ENCODE measurements around the gene TEX26.
"Not testable (repeated sequence)": the region's sequence is repeated elsewhere in the genome, so short reads cannot be mapped to it uniquely, and the experiment has no call there.

The TEX26 gene

GRCh38 chr13:30920162-30920909 is 12.1 kb upstream of the TEX26 start:
- no peak for DNase-seq

- DNase-seq: no peak
Measured at GRCh38 chr13:30923418-30923817, 9.0 kb upstream of the TEX26 start.

- no peak for DNase-seq
Measured at GRCh38 chr13:30924721-30925120, 7.7 kb upstream of the TEX26 start.

GRCh38 chr13:30925429-30925828 is 7.0 kb upstream of the TEX26 start:
- DNase-seq: peak; percentile 11

- no peak for DNase-seq
Measured at GRCh38 chr13:30926781-30927180, 5.7 kb upstream of the TEX26 start.

- DNase-seq: not testable (repeated sequence)
Measured at GRCh38 chr13:30927188-30927587, 5.3 kb upstream of the TEX26 start.

- DNase-seq: no peak
Measured at GRCh38 chr13:30927595-30927994, 4.9 kb upstream of the TEX26 start.

- DNase-seq: no peak
Measured at GRCh38 chr13:30928978-30929377, 3.5 kb upstream of the TEX26 start.

- no peak for DNase-seq
Measured at GRCh38 chr13:30933354-30933670, 856 bp downstream of the TEX26 start.

- no peak for DNase-seq
Measured at GRCh38 chr13:30934381-30934780, 1.9 kb downstream of the TEX26 start.

- DNase-seq: no peak
Measured at GRCh38 chr13:30934803-30935202, 2.3 kb downstream of the TEX26 start.

GRCh38 chr13:30936971-30937370 is 4.5 kb downstream of the TEX26 start:
- DNase-seq: no peak

- DNase-seq: no peak
Measured at GRCh38 chr13:30943881-30944280, 11.4 kb downstream of the TEX26 start.

- no peak for DNase-seq
Measured at GRCh38 chr13:30957258-30957943, 24.9 kb downstream of the TEX26 start.

- no peak for DNase-seq
Measured at GRCh38 chr13:30959678-30960077, 27.2 kb downstream of the TEX26 start.

GRCh38 chr13:30963791-30964190 is 31.3 kb downstream of the TEX26 start:
- DNase-seq: no peak

GRCh38 chr13:30965380-30965779 is 32.9 kb downstream of the TEX26 start:
- no peak for DNase-seq

GRCh38 chr13:30966101-30966500 is 33.6 kb downstream of the TEX26 start:
- no peak for DNase-seq

- DNase-seq: no peak
Measured at GRCh38 chr13:30968846-30969245, 36.4 kb downstream of the TEX26 start.

GRCh38 chr13:30971575-30971974 is 39.1 kb downstream of the TEX26 start:
- no peak for DNase-seq

- no peak for DNase-seq
Measured at GRCh38 chr13:30972888-30973377, 40.5 kb downstream of the TEX26 start.

- DNase-seq: no peak
Measured at GRCh38 chr13:30974350-30974749, 41.9 kb downstream of the TEX26 start.

- no peak for DNase-seq
Measured at GRCh38 chr13:30976025-30976424, 43.6 kb downstream of the TEX26 start.

All from activated CD4-positive, alpha-beta T cell treated with anti-CD3 and anti-CD28 coated beads, Interleukin-10, Interleukin-2, amounts not matched to agents 100 ng/mL and 50 ng/mL, durations not matched to agents 16 hours and 8 hours (primary cell).